Epithelial cell of proximal tubule (primary cell): ENCODE measurements around the gene PLCD1. TPM values are rescaled to one million over a fixed set of nuclear protein-coding genes. Genes with fewer than 3 reads are reported as not detected.

Experiments
- DNase-seq: peaks from one replicate; pipeline ENCODE4 v3.0.0-alpha.2; 2011; ENCODE audit warnings: low read depth
- H3K4me3 ChIP-seq: 2 replicates; pipeline ENCODE4 v1.5.1; 2011; ENCODE audit warnings: low read depth, mild to moderate bottlenecking, low read length
- CTCF ChIP-seq: conservative IDR thresholded peaks from 2 replicates; pipeline ENCODE4 v1.5.1; 2012; ENCODE audit warnings: low read depth, mild to moderate bottlenecking, low read length
- total RNA-seq: library from RNA; depleted of rRNA; stranded (reverse); fragments of >200 nt; gene quantifications from 2 replicates; pipeline ENCODE4 v1.2.3, GENCODE V29; 2015

PLCD1 gene
- total RNA-seq, 1 donor from 2014 or later: 11.2 TPM

DNA sequence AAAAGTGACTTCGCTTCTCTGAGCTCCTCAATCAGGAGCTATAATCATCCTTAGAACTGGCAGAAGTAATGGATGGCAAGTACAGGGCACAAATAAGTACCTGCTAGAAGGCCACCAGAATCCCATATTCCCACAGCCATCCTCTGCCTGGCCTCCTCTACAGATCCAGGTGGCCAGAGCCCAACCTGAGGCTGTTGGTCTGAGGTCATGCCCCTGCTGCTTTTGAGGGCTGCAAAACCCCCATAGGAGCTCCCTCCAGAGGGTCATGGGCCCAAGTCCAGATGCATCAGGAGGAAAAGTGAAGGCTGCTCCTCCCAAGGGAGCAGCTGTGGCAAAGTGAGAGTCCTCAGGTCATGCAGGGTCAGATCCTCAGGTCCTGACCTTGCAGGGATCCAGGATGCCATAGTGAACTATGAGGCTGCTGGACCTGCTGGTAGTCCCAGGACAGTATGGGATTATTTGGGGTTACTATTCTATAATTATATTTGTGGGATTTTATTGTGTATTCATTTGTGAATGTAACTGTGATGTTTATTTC lies 3.0 kb upstream of the PLCD1 start:
- DNase-seq: no peak
- no peak for TF ChIP-seq CTCF
- H3K4me3 ChIP-seq: no peak overlapping the region

DNA sequence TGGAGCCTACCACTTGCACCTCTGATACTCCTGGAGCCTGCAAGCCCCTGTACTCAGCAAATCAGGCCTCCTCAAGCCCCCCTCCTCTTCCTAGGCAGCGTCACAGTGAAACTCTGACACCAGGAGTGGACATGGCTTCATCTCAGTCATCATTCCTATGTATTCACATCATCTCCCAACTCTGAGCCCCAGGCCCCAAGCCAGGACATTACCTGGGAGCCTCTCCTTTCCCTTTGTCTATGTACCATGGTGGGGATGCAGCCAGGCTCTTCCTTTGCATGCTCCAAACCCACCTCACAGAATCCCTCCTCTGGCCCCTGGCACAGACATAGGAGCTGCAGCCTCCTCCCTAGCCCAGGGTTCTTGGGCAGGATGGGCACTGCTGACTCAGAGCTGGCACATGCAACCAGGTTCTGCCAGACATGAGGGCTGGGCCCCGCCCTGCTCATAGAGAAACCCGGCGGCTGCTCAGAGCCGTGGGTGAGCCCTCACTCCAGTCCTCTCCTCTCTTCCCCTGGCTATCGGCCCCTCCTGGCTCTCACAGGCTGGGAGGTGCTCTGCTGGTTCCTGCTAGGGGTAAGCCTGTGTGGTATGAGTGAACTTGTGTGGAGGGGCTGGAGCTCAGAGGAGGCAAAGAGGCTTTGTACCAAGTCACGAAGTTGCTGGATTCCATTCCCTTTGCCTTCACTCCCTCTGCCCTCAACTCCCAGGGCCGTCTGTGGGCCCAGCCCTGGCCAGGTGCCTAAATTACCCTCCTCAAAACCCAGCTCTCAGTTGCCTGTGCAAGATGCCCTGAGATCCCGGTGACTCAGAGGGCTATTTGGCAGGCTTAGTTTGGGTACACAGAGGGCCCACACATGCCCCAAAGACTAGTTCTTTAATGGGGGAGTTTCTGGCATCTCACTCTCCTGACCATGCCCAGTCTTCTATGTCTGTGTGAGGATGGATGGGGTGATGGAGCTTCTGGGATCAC lies 1.9 kb upstream of the PLCD1 start:
- TF ChIP-seq CTCF: no peak
- DNase-seq: no peak
- H3K4me3 ChIP-seq: no peak overlapping the region

DNA sequence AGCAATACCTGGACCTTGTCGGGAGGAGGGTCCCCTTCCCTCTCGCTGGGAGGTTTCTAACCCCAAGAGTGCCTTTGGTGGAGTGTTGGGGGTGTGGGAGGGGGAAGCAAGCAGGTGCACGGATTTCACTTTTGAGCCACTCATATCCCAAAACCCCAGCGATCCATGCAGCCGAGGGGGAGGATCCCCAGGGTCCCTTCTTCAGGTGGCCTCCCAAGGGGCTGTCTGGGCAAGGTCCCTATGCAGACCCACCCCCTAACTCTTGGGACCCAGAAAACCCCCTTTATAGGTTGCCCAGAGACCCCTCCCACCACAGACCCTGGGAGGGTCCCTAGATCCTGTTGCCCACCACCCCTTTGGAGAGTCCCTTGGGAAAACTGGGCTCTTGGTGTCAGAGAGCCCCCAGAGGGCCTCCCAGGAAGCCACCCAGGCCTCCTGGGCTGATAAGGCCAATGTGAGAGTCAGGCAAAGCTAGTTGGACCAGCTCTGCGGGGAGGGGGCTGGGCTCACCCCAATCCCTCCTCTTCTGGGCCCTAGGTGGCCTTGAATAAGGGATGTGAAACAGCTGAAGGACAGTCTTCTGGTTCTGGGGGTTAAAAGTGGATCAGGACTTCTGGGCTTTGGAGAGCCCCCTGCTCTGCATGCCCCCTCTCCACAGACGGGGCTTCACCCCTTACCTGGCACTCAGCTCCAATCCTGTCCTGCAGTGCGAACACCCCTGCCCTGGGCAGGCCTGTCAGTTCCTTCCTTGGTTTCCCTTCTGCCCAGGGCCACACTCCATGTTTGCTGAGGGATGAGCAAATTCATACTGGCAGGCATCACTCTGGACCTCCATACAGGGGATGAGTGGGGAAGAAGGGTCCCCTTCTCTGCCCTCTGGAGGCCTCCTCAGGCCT lies 932 bp upstream of the PLCD1 start:
- no peak for DNase-seq
- no peak for TF ChIP-seq CTCF
- peak overlapping the region; percentile 55 for H3K4me3 ChIP-seq

DNA sequence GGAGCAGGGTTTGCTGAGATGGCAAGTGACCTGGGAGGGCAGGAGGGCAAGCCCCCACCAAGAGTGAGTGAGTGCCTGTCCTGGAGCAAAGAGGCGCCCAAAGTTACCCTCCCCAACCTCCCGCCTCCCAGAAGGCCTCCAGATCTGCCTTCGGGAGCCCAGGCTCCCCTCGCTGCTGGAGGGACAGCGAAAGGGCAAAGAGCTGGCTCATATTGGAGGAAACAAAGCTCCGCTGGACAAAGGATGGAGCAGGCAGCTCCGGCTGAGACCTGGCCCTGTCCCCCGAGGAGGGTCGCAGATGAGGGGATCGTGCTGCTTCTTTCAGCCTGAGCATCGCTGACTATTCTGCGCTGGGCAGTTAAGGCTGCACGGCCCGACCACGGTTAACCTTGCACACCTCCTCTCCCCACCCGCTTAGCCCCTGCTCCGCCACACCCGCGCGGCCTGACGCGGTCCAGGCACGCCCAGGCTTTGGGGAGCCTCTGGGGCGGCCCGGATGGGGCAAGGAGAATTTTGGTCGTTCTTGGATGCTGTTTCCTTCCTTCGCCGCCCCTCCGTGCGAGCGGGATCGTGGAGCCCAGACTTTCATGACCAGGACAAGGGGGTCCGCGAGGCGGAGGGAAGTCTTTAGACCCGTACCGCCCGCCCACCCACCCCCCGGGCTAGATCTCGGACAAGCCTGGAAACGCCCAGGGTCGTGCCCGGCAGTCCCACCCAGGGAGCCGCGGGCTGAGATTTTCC lies 651 bp downstream of the PLCD1 start:
- no peak for TF ChIP-seq CTCF
- DNase-seq: no peak
- peak overlapping the region; percentile 55 for H3K4me3 ChIP-seq

- no peak for DNase-seq
- TF ChIP-seq CTCF: no peak
- H3K4me3 ChIP-seq: no peak overlapping the region
Observed at GRCh38 chr3:38027466-38028465, 1.7 kb downstream of the PLCD1 start.
